HepG2 (cell line): ENCODE data around the gene SPAG7. TPM values are rescaled to one million over a fixed set of nuclear protein-coding genes. Genes with fewer than 3 reads are reported as not detected.
A peak's percentile ranks its signal among the peaks of the same experiment; 100 is the strongest.

Experiments
- ATF7 ChIP-seq, 2 experiments: fragments of 450-650 bp in 1 of 2; sonication (generic) in 1 of 2; formaldehyde crosslinking in 1 of 2; IDR thresholded peaks; 2 replicates each; pipeline versions ENCODE4 v1.4.0 to v1.6.1; 2016 to 2020; ENCODE audit warnings: antibody characterized with exemption in 1 of 2, mild to moderate bottlenecking in 1 of 2, missing genetic modification reagents in 1 of 2
- DNMT3B ChIP-seq: conservative IDR thresholded peaks from 2 replicates; pipeline ENCODE4 v1.6.1; 2016; ENCODE audit warnings: missing biosample characterization, control low read depth
- GABPA ChIP-seq, 2 experiments: IDR thresholded peaks; 2 replicates each; pipeline ENCODE4 v1.6.1; 2011 to 2016; ENCODE audit warnings: low read depth in 2 of 2, low read length in 1 of 2, missing biosample characterization in 1 of 2, missing genetic modification characterization in 1 of 2
- HMGXB4 ChIP-seq, 2 experiments: sonication (generic) in 1 of 2; formaldehyde crosslinking in 1 of 2; IDR thresholded peaks; 2 replicates each; pipeline versions ENCODE4 v1.4.0 to v1.6.1; 2018 to 2020; ENCODE audit warnings: missing genetic modification reagents in 2 of 2, borderline replicate concordance in 1 of 2, low read depth in 1 of 2, mild to moderate bottlenecking in 1 of 2, missing biosample characterization in 1 of 2
- HNRNPL ChIP-seq: fragments of 200-400 bp; formaldehyde crosslinking; IDR thresholded peaks from 2 replicates; pipeline ENCODE4 v1.6.1; 2017; ENCODE audit warnings: mild to moderate bottlenecking, low read depth, low read length
- KDM5A ChIP-seq: fragments of 200-600 bp; sonication (generic); IDR thresholded peaks from 2 replicates; pipeline ENCODE4 v1.7.0; 2018; ENCODE audit warnings: antibody characterized with exemption, mild to moderate bottlenecking, low read length, borderline replicate concordance
- NFIC ChIP-seq: IDR thresholded peaks from 2 replicates; pipeline ENCODE4 v1.6.1; 2012; ENCODE audit warnings: mild to moderate bottlenecking, low read length, inconsistent platforms
- RAD51 ChIP-seq: fragments of 450-650 bp; IDR thresholded peaks from 2 replicates; pipeline ENCODE4 v1.6.1; 2016; ENCODE audit warnings: borderline replicate concordance
- SOX6 ChIP-seq, 2 experiments: fragments of 450-650 bp in 1 of 2; sonication (generic) in 1 of 2; formaldehyde crosslinking in 1 of 2; IDR thresholded peaks; 2 replicates each; pipeline versions ENCODE4 v1.4.0 to v1.6.1; 2017 to 2020; ENCODE audit warnings: antibody characterized with exemption in 1 of 2, mild to moderate bottlenecking in 1 of 2, missing genetic modification reagents in 1 of 2
- SP5 ChIP-seq: IDR thresholded peaks from 2 replicates; pipeline ENCODE4 v1.6.1; 2016; ENCODE audit warnings: low read depth, borderline replicate concordance
- TERF1 ChIP-seq: sonication (generic); formaldehyde crosslinking; IDR thresholded peaks from 2 replicates; pipeline ENCODE4 v1.8.0; 2022; ENCODE audit warnings: mild to moderate bottlenecking, missing genetic modification reagents, moderate library complexity
- TRIM24 ChIP-seq: sonication (generic); formaldehyde crosslinking; IDR thresholded peaks from 2 replicates; pipeline ENCODE4 v1.8.0; 2022; ENCODE audit warnings: mild to moderate bottlenecking, missing genetic modification reagents
- ZFP36 ChIP-seq: fragments of 150-350 bp; IDR thresholded peaks from 2 replicates; pipeline ENCODE4 v1.6.1; 2018; ENCODE audit warnings: borderline replicate concordance, low read length, low read depth; ENCODE audit not compliant: partially characterized antibody
- ZMYM2 ChIP-seq: sonication (generic); formaldehyde crosslinking; IDR thresholded peaks from 2 replicates; pipeline ENCODE4 v1.8.0; 2022; ENCODE audit warnings: mild to moderate bottlenecking, missing genetic modification reagents
- ZNF552 ChIP-seq: sonication (generic); formaldehyde crosslinking; IDR thresholded peaks from 2 replicates; pipeline ENCODE4 v1.9.0; 2022; ENCODE audit warnings: missing genetic modification reagents, mild to moderate bottlenecking, borderline replicate concordance
- ZNF781 ChIP-seq: sonication (generic); formaldehyde crosslinking; IDR thresholded peaks from 2 replicates; pipeline ENCODE4 v1.5.1; 2020; ENCODE audit warnings: borderline replicate concordance, mild to moderate bottlenecking, missing genetic modification reagents; ENCODE audit errors: not compliant biosample characterization
- ZSCAN29 ChIP-seq: sonication (generic); formaldehyde crosslinking; conservative IDR thresholded peaks from 2 replicates; pipeline ENCODE4 v1.4.0; 2020; ENCODE audit warnings: mild to moderate bottlenecking, missing genetic modification reagents
- polyA plus RNA-seq, 8 experiments: library from polyadenylated mRNA; depleted of rRNA in 3 of 8; stranded (reverse) in 7 of 8; unstranded in 1 of 8; fragments of >200 nt; fragmentation: Illumina TruSeq in 4 of 8; extraction: Trizol in 4 of 8; gene quantifications; 2 replicates each; pipeline versions ENCODE4 v1.2.1 to v1.2.3, GENCODE V29; 2011 to 2016; ENCODE audit warnings: low read depth in 4 of 8, missing spikeins in 1 of 8, mixed read lengths in 1 of 8; ENCODE audit not compliant: insufficient read depth in 1 of 8
- total RNA-seq, 5 experiments: library from RNA; depleted of rRNA; stranded (reverse); fragments of >200 nt; fragmentation: Illumina TruSeq; extraction: Trizol; gene quantifications; 2 replicates each; pipeline ENCODE4 v1.2.3, GENCODE V29; 2016; ENCODE audit warnings: low read depth in 1 of 5
- TF ChIP-seq, protein P1 (sequence below): sonication (generic); formaldehyde crosslinking; IDR thresholded peaks from 2 replicates; pipeline ENCODE4 v1.4.0; 2020; ENCODE audit warnings: mild to moderate bottlenecking, missing genetic modification reagents
- TF ChIP-seq, protein P2 (sequence below): sonication (generic); formaldehyde crosslinking; IDR thresholded peaks from 2 replicates; pipeline ENCODE4 v1.5.0; 2020; ENCODE audit warnings: missing genetic modification reagents

The SPAG7 gene
- total and polyA plus RNA-seq, 2 of the 13 experiments (the other 11 are each of a cell fraction or from before 2014, with no cell fraction given): 51.0 to 59.0 TPM

- TF ChIP-seq TRIM24 (CRISPR knock-in tag) (no peak), NFIC (0 out of 2 replicates have a peak, but pooled peaks have one; percentile 38), HNRNPL (peak; percentile 63; the same call in 1 of the 2 replicates), ZFP36 (no peak), DNMT3B (CRISPR knock-in tag) (no peak), HMGXB4 (CRISPR knock-in tag; IDR thresholded peaks at IDR 0.05; ENCODE audit: borderline replicate concordance in 1 of 2, low read depth in 1 of 2) (peak in 1 of 2 experiments; percentile 27; a peak in 2 of 4 replicates), ZNF552 (CRISPR knock-in tag) (0 out of 2 replicates have a peak, but pooled peaks have one; percentile 34), ZNF781 (no peak), SOX6 (IDR thresholded peaks at IDR 0.05) (no peak), SOX6 (CRISPR knock-in tag; IDR thresholded peaks at IDR 0.05) (no peak; the same call in 1 of the 2 replicates), ZMYM2 (CRISPR knock-in tag) (no peak), SP5 (peak; percentile 56; the same call in 1 of the 2 replicates), ATF7 (IDR thresholded peaks at IDR 0.05) (no peak), ATF7 (CRISPR knock-in tag; IDR thresholded peaks at IDR 0.05) (no peak), RAD51 (no peak), GABPA (IDR thresholded peaks at IDR 0.05; ENCODE audit: low read depth, low read length) (peak; percentile 57), GABPA (CRISPR knock-in tag; IDR thresholded peaks at IDR 0.05; ENCODE audit: low read depth) (peak; percentile 66; the same call in 1 of the 2 replicates), KDM5A (peak; percentile 53; the same call in 1 of the 2 replicates), TERF1 (peak; percentile 79; the same call in 1 of the 2 replicates), ZSCAN29 (CRISPR knock-in tag) (no peak; the same call in 1 of the 2 replicates)
- TF ChIP-seq, protein P1, sequence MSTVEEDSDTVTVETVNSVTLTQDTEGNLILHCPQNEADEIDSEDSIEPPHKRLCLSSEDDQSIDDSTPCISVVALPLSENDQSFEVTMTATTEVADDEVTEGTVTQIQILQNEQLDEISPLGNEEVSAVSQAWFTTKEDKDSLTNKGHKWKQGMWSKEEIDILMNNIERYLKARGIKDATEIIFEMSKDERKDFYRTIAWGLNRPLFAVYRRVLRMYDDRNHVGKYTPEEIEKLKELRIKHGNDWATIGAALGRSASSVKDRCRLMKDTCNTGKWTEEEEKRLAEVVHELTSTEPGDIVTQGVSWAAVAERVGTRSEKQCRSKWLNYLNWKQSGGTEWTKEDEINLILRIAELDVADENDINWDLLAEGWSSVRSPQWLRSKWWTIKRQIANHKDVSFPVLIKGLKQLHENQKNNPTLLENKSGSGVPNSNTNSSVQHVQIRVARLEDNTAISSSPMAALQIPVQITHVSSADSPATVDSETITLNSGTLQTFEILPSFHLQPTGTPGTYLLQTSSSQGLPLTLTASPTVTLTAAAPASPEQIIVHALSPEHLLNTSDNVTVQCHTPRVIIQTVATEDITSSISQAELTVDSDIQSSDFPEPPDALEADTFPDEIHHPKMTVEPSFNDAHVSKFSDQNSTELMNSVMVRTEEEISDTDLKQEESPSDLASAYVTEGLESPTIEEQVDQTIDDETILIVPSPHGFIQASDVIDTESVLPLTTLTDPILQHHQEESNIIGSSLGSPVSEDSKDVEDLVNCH (CRISPR knock-in tag): no peak
- TF ChIP-seq, protein P2, sequence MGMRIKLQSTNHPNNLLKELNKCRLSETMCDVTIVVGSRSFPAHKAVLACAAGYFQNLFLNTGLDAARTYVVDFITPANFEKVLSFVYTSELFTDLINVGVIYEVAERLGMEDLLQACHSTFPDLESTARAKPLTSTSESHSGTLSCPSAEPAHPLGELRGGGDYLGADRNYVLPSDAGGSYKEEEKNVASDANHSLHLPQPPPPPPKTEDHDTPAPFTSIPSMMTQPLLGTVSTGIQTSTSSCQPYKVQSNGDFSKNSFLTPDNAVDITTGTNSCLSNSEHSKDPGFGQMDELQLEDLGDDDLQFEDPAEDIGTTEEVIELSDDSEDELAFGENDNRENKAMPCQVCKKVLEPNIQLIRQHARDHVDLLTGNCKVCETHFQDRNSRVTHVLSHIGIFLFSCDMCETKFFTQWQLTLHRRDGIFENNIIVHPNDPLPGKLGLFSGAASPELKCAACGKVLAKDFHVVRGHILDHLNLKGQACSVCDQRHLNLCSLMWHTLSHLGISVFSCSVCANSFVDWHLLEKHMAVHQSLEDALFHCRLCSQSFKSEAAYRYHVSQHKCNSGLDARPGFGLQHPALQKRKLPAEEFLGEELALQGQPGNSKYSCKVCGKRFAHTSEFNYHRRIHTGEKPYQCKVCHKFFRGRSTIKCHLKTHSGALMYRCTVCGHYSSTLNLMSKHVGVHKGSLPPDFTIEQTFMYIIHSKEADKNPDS (CRISPR knock-in tag): no peak
Observed at GRCh38 chr17:4967539-4968485, at the start of gene SPAG7 (continued).
